ENCODE measurements around the gene TWIST2. TPM values are rescaled to one million over a fixed set of nuclear protein-coding genes. Genes with fewer than 3 reads are reported as not detected.

Gene TWIST2
- polyA plus RNA-seq, 1 donor from 2014 or later, result not detected

- Histone ChIP-seq H3K36me3 (ENCODE audit: insufficient read depth, low read length) (no peaks in the 10 kb centered on the region), H2AFZ (ENCODE audit: low read depth, low read length) (no peak overlapping the region), H3F3A (ENCODE audit: insufficient read depth, low read length, poor library complexity, severe bottlenecking) (no peaks in the 10 kb centered on the region), H3K4me3 (ENCODE audit: low read length) (no peak overlapping the region), H3K9me3 (ENCODE audit: low read length) (peaks cover 8% of the 10 kb centered on the region), H3K4me2 (ENCODE audit: low read length) (no peak overlapping the region), H3K27me3 (ENCODE audit: insufficient read depth, low read depth, low read length) (no peaks in the 10 kb centered on the region), H3K27ac (ENCODE audit: low read length) (no peak overlapping the region), H4K20me1 (ENCODE audit: insufficient read depth) (no peaks in the 10 kb centered on the region), H3K79me2 (replicated peaks; ENCODE audit: insufficient read depth, low read length) (no peaks in the 10 kb centered on the region), H3K9ac (ENCODE audit: low read length) (no peak overlapping the region), H3K9me2 (ENCODE audit: insufficient read depth, low read length) (no peaks in the 10 kb centered on the region)
- no peak for TF ChIP-seq EP300 (conservative IDR thresholded peaks at IDR 0.05; ENCODE audit: poor library complexity, severe bottlenecking)
- TF ChIP-seq TAF1 (IDR thresholded peaks at IDR 0.05; ENCODE audit: low read depth), result no peak
- no peak for TF ChIP-seq SMC3 (conservative IDR thresholded peaks at IDR 0.05; ENCODE audit: poor library complexity)
- TF ChIP-seq POLR2AphosphoS5 (IDR thresholded peaks at IDR 0.05), result no peak
- TF ChIP-seq EZH2 (IDR thresholded peaks at IDR 0.05; ENCODE audit: borderline replicate concordance, insufficient read depth, low read length, poor library complexity, severe bottlenecking), result no peak
- no peak for TF ChIP-seq CTCF (IDR thresholded peaks at IDR 0.05; ENCODE audit: poor library complexity, severe bottlenecking)
- TF ChIP-seq RAD21 (conservative IDR thresholded peaks at IDR 0.05), result no peak
- TF ChIP-seq MXI1 (conservative IDR thresholded peaks at IDR 0.05; ENCODE audit: poor library complexity, severe bottlenecking), result no peak
- no peak for TF ChIP-seq REST (IDR thresholded peaks at IDR 0.05; ENCODE audit: borderline replicate concordance)
These were observed 36.6 kb upstream of the TWIST2 start for GRCh38 chr2:238811293-238811692.

GRCh38 chr2:238811759-238812158 is 36.1 kb upstream of the TWIST2 start:
- H3K4me2 ChIP-seq (ENCODE audit: low read length), result no peak overlapping the region
- no peak for TF ChIP-seq POLR2AphosphoS5 (IDR thresholded peaks at IDR 0.05)
- TF ChIP-seq CTCF (IDR thresholded peaks at IDR 0.05; ENCODE audit: poor library complexity, severe bottlenecking), result no peak
- TF ChIP-seq EP300 (conservative IDR thresholded peaks at IDR 0.05; ENCODE audit: poor library complexity, severe bottlenecking), result no peak
- no peak for TF ChIP-seq REST (IDR thresholded peaks at IDR 0.05; ENCODE audit: borderline replicate concordance)
- no peak for TF ChIP-seq EZH2 (IDR thresholded peaks at IDR 0.05; ENCODE audit: borderline replicate concordance, insufficient read depth, low read length, poor library complexity, severe bottlenecking)
- TF ChIP-seq MXI1 (conservative IDR thresholded peaks at IDR 0.05; ENCODE audit: poor library complexity, severe bottlenecking), result no peak
- no peak for TF ChIP-seq SMC3 (conservative IDR thresholded peaks at IDR 0.05; ENCODE audit: poor library complexity)
- TF ChIP-seq TAF1 (IDR thresholded peaks at IDR 0.05; ENCODE audit: low read depth), result no peak
- TF ChIP-seq RAD21 (conservative IDR thresholded peaks at IDR 0.05), result no peak
- no peaks in the 10 kb centered on the region for H3F3A ChIP-seq (ENCODE audit: insufficient read depth, low read length, poor library complexity, severe bottlenecking)
- peaks cover 8% of the 10 kb centered on the region for H3K9me3 ChIP-seq (ENCODE audit: low read length)
- H2AFZ ChIP-seq (ENCODE audit: low read depth, low read length), result no peak overlapping the region
- no peaks in the 10 kb centered on the region for H4K20me1 ChIP-seq (ENCODE audit: insufficient read depth)
- H3K4me3 ChIP-seq (ENCODE audit: low read length), result no peak overlapping the region
- no peaks in the 10 kb centered on the region for H3K79me2 ChIP-seq (replicated peaks; ENCODE audit: insufficient read depth, low read length)
- H3K9ac ChIP-seq (ENCODE audit: low read length), result no peak overlapping the region
- H3K9me2 ChIP-seq (ENCODE audit: insufficient read depth, low read length), result no peaks in the 10 kb centered on the region
- no peaks in the 10 kb centered on the region for H3K27me3 ChIP-seq (ENCODE audit: insufficient read depth, low read depth, low read length)
- H3K27ac ChIP-seq (ENCODE audit: low read length), result no peak overlapping the region
- H3K36me3 ChIP-seq (ENCODE audit: insufficient read depth, low read length), result no peaks in the 10 kb centered on the region

All from neural cell (in vitro differentiated cells).